GM18498 (cell line): ENCODE data around the gene MUSTN1.

Experiments
- ATAC-seq: cut with Tn5 transposase; IDR thresholded peaks from one replicate; pipeline ENCODE4 v1.9.1; 2021; ENCODE audit warnings: mild to moderate bottlenecking, moderate library complexity; ENCODE audit not compliant: unreplicated experiment

Gene MUSTN1

GRCh38 chr3:52787672-52788625 is 46.9 kb downstream of the MUSTN1 start:
- ATAC-seq, result no peak

GRCh38 chr3:52787246-52787645 is 47.6 kb downstream of the MUSTN1 start:
- no peak for ATAC-seq

GRCh38 chr3:52786330-52787215 is 48.2 kb downstream of the MUSTN1 start:
- ATAC-seq, result no peak

GRCh38 chr3:52784931-52785590 is 49.8 kb downstream of the MUSTN1 start:
- no peak for ATAC-seq

- ATAC-seq, result no peak
Observed at GRCh38 chr3:52784021-52784621, 50.7 kb downstream of the MUSTN1 start.

GRCh38 chr3:52783211-52783555 is 51.6 kb downstream of the MUSTN1 start:
- no peak for ATAC-seq
